ENCODE measurements around the gene GTPBP2.

- no peak for TF ChIP-seq CTCF (IDR thresholded peaks at IDR 0.05; ENCODE audit: insufficient read depth, low read length)
- no peak; the same call in 1 of the 2 replicates for TF ChIP-seq POLR2AphosphoS5 (IDR thresholded peaks at IDR 0.05; ENCODE audit: low read depth)
- TF ChIP-seq, protein P1, sequence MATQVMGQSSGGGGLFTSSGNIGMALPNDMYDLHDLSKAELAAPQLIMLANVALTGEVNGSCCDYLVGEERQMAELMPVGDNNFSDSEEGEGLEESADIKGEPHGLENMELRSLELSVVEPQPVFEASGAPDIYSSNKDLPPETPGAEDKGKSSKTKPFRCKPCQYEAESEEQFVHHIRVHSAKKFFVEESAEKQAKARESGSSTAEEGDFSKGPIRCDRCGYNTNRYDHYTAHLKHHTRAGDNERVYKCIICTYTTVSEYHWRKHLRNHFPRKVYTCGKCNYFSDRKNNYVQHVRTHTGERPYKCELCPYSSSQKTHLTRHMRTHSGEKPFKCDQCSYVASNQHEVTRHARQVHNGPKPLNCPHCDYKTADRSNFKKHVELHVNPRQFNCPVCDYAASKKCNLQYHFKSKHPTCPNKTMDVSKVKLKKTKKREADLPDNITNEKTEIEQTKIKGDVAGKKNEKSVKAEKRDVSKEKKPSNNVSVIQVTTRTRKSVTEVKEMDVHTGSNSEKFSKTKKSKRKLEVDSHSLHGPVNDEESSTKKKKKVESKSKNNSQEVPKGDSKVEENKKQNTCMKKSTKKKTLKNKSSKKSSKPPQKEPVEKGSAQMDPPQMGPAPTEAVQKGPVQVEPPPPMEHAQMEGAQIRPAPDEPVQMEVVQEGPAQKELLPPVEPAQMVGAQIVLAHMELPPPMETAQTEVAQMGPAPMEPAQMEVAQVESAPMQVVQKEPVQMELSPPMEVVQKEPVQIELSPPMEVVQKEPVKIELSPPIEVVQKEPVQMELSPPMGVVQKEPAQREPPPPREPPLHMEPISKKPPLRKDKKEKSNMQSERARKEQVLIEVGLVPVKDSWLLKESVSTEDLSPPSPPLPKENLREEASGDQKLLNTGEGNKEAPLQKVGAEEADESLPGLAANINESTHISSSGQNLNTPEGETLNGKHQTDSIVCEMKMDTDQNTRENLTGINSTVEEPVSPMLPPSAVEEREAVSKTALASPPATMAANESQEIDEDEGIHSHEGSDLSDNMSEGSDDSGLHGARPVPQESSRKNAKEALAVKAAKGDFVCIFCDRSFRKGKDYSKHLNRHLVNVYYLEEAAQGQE (IDR thresholded peaks at IDR 0.05; ENCODE audit: insufficient replicate concordance, low read depth) = no peak
- no peak for TF ChIP-seq SPI1 (IDR thresholded peaks at IDR 0.05; ENCODE audit: borderline replicate concordance, low read depth)
These were observed 4.9 kb downstream of the GTPBP2 start for GRCh38 chr6:43623880-43624785.

Measured in HL-60 (cell line).